Measurements from ENCODE around the gene PECR. TPM values are rescaled to one million over a fixed set of nuclear protein-coding genes. Genes with fewer than 3 reads are reported as not detected.

The PECR gene
- total RNA-seq, 1 experiment from 2014 or later: 16.3 TPM

DNA sequence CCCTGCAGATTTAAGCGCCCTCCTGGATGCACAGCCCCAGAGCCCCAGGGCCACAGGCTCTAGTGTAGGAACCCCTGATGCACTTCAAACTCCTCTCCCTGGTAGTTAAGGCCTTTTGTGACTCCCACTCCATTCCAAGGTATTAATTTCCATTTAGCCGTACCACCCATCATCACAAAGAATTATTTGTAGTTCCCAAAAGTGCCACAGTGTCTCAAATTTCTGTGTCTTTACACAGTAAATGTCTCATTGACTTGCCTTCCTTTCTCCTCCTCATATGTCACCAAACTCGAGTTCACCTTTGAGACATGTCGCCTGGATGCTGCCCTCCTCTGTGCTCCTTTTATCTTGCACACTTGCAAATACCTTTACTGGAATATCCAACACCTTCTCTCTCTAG is 25.9 kb downstream of the PECR start:
- RAD21 ChIA-PET (ENCODE audit: low non-redundant PET in 1 of 2, low total read pairs in 2 of 2, uncharacterized antibody in 2 of 2, unreplicated experiment in 2 of 2): no interaction called here
- no peak overlapping the region for H3K27ac ChIP-seq (ENCODE audit: low read depth, low read length)
- H4K20me1 ChIP-seq (ENCODE audit: insufficient read depth): no peaks in the 10 kb centered on the region
- H3K4me1 ChIP-seq (ENCODE audit: control insufficient read depth in 1 of 2, insufficient read depth in 2 of 2, low read length in 2 of 2): peaks cover 7 to 18% of the 10 kb centered on the region in 2 experiments; a peak in 3 of 4 replicates
- no peak overlapping the region for H2AFZ ChIP-seq (ENCODE audit: low read depth, low read length, poor library complexity, severe bottlenecking)
- H3K79me2 ChIP-seq (ENCODE audit: insufficient read depth, low read length): no peaks in the 10 kb centered on the region
- no peaks in the 10 kb centered on the region for H3K27me3 ChIP-seq (ENCODE audit: insufficient read depth, low read length)
- no peak overlapping the region for H3K4me3 ChIP-seq (replicated peaks in 1 of 2; ENCODE audit: low read depth in 1 of 2, low read length in 2 of 2)
- H3K4me2 ChIP-seq (ENCODE audit: low read length): no peak overlapping the region
- TF ChIP-seq CEBPB (IDR thresholded peaks at IDR 0.05; ENCODE audit: low read depth) (no peak), EGR1 (IDR thresholded peaks at IDR 0.05; ENCODE audit: low read depth) (no peak), EZH2 (IDR thresholded peaks at IDR 0.05) (no peak), SP1 (IDR thresholded peaks at IDR 0.05; ENCODE audit: low read depth) (no peak), ZNF274 (IDR thresholded peaks at IDR 0.05; ENCODE audit: low read depth, low read length) (no peak), SIN3A (IDR thresholded peaks at IDR 0.05; ENCODE audit: low read depth) (no peak), YY1 (IDR thresholded peaks at IDR 0.05; ENCODE audit: extremely low read depth, insufficient replicate concordance, low read depth, low read length) (no peak)
- TF ChIP-seq, protein P1, sequence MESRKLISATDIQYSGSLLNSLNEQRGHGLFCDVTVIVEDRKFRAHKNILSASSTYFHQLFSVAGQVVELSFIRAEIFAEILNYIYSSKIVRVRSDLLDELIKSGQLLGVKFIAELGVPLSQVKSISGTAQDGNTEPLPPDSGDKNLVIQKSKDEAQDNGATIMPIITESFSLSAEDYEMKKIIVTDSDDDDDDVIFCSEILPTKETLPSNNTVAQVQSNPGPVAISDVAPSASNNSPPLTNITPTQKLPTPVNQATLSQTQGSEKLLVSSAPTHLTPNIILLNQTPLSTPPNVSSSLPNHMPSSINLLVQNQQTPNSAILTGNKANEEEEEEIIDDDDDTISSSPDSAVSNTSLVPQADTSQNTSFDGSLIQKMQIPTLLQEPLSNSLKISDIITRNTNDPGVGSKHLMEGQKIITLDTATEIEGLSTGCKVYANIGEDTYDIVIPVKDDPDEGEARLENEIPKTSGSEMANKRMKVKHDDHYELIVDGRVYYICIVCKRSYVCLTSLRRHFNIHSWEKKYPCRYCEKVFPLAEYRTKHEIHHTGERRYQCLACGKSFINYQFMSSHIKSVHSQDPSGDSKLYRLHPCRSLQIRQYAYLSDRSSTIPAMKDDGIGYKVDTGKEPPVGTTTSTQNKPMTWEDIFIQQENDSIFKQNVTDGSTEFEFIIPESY (IDR thresholded peaks at IDR 0.05; ENCODE audit: extremely low read depth, insufficient replicate concordance, low read length): no peak
- TF ChIP-seq, protein P2, sequence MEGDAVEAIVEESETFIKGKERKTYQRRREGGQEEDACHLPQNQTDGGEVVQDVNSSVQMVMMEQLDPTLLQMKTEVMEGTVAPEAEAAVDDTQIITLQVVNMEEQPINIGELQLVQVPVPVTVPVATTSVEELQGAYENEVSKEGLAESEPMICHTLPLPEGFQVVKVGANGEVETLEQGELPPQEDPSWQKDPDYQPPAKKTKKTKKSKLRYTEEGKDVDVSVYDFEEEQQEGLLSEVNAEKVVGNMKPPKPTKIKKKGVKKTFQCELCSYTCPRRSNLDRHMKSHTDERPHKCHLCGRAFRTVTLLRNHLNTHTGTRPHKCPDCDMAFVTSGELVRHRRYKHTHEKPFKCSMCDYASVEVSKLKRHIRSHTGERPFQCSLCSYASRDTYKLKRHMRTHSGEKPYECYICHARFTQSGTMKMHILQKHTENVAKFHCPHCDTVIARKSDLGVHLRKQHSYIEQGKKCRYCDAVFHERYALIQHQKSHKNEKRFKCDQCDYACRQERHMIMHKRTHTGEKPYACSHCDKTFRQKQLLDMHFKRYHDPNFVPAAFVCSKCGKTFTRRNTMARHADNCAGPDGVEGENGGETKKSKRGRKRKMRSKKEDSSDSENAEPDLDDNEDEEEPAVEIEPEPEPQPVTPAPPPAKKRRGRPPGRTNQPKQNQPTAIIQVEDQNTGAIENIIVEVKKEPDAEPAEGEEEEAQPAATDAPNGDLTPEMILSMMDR (IDR thresholded peaks at IDR 0.05 in 2 of 3, conservative IDR thresholded peaks at IDR 0.05 in 1 of 3; ENCODE audit: borderline replicate concordance in 1 of 3, insufficient read depth in 1 of 3, low read depth in 2 of 3, low read length in 2 of 3): no peak
- TF ChIP-seq, protein P3, sequence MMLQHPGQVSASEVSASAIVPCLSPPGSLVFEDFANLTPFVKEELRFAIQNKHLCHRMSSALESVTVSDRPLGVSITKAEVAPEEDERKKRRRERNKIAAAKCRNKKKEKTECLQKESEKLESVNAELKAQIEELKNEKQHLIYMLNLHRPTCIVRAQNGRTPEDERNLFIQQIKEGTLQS (IDR thresholded peaks at IDR 0.05): no peak
- TF ChIP-seq, protein P4, sequence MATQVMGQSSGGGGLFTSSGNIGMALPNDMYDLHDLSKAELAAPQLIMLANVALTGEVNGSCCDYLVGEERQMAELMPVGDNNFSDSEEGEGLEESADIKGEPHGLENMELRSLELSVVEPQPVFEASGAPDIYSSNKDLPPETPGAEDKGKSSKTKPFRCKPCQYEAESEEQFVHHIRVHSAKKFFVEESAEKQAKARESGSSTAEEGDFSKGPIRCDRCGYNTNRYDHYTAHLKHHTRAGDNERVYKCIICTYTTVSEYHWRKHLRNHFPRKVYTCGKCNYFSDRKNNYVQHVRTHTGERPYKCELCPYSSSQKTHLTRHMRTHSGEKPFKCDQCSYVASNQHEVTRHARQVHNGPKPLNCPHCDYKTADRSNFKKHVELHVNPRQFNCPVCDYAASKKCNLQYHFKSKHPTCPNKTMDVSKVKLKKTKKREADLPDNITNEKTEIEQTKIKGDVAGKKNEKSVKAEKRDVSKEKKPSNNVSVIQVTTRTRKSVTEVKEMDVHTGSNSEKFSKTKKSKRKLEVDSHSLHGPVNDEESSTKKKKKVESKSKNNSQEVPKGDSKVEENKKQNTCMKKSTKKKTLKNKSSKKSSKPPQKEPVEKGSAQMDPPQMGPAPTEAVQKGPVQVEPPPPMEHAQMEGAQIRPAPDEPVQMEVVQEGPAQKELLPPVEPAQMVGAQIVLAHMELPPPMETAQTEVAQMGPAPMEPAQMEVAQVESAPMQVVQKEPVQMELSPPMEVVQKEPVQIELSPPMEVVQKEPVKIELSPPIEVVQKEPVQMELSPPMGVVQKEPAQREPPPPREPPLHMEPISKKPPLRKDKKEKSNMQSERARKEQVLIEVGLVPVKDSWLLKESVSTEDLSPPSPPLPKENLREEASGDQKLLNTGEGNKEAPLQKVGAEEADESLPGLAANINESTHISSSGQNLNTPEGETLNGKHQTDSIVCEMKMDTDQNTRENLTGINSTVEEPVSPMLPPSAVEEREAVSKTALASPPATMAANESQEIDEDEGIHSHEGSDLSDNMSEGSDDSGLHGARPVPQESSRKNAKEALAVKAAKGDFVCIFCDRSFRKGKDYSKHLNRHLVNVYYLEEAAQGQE (IDR thresholded peaks at IDR 0.05; ENCODE audit: low read depth): no peak
- DNase-seq (ENCODE audit: low read depth, low spot score): no peak
- intact Hi-C loops (cut with micrococcal nuclease): no loop called here
- no peaks in the 10 kb centered on the region for H3K9me3 ChIP-seq (ENCODE audit: control insufficient read depth in 1 of 2, insufficient read depth in 1 of 2, low read depth in 1 of 2, low read length in 2 of 2)
- POLR2A ChIA-PET: no interaction called here
- no TSS peak for BruUV-seq (replicated peaks)
- H3K36me3 ChIP-seq (ENCODE audit: control insufficient read depth in 1 of 2, insufficient read depth in 2 of 2, low read length in 2 of 2): no peaks in the 10 kb centered on the region
- H3K9ac ChIP-seq (ENCODE audit: low read length): no peak overlapping the region
- H3K9me2 ChIP-seq (ENCODE audit: insufficient read depth): no peaks in the 10 kb centered on the region
- no peak for ATAC-seq
- CTCF ChIA-PET: no interaction called here
